ENCODE measurements around the gene HES5. TPM values are rescaled to one million over a fixed set of nuclear protein-coding genes. Genes with fewer than 3 reads are reported as not detected.

HES5 gene
- total and polyA plus RNA-seq, 2 of the 13 experiments (the other 11 are each of a cell fraction or from before 2014, with no cell fraction given): not detected

GRCh38 chr1:2493691-2494322 lies 36.3 kb downstream of the HES5 start:
- POLR2A ChIA-PET: no interaction called here
- no peak for DNase-seq (ENCODE audit: low spot score)
- in situ Hi-C loops (cut with HindIII; ENCODE audit: extremely low pct_ligation_motif_present, low pct_unique_long_range_greater_than_20kb): no loop called here
- peaks cover 3% of the 10 kb centered on the region; the same call in 1 of the 2 replicates for H3K9me3 ChIP-seq (ENCODE audit: low read length)
- ATAC-seq: no peak
- no peak overlapping the region for H3K9ac ChIP-seq (ENCODE audit: insufficient read depth, low read depth, low read length)
- FAIRE-seq: no peak
- H4K20me1 ChIP-seq (ENCODE audit: insufficient read depth, low read length): no peaks in the 10 kb centered on the region
- CTCF ChIA-PET (ENCODE audit: low intra/inter-chr PET ratio, low total read pairs): no interaction called here
- intact Hi-C loops (cut with micrococcal nuclease; ENCODE audit: unreplicated experiment): no loop called here
- BruUV-seq (replicated peaks): no TSS peak
- H3K27me3 ChIP-seq (ENCODE audit: control insufficient read depth in 1 of 2, insufficient read depth in 2 of 2, low read length in 2 of 2): peaks cover 43 to 83% of the 10 kb centered on the region in 2 experiments
- WGBS (ENCODE audit: low lambda C conversion rate): 38% methylated on average over 8 of the region's 24 CpGs
- H3K36me3 ChIP-seq (replicated peaks in 1 of 2; ENCODE audit: control insufficient read depth in 1 of 2, insufficient read depth in 2 of 2, low read length in 2 of 2): no peaks in the 10 kb centered on the region
- no peak overlapping the region for H3K4me2 ChIP-seq (ENCODE audit: low read depth, low read length)
- no peak overlapping the region for H2AFZ ChIP-seq (ENCODE audit: low read length)
- peaks cover 32% of the 10 kb centered on the region for H3K4me1 ChIP-seq (ENCODE audit: insufficient read depth, low read length)
- H3K27ac ChIP-seq (ENCODE audit: extremely low read length, insufficient read depth, low read length): no peak overlapping the region
- no peaks in the 10 kb centered on the region for H3K79me2 ChIP-seq (ENCODE audit: insufficient read depth, low read length)
- H3K4me3 ChIP-seq (replicated peaks in 1 of 3; ENCODE audit: insufficient read depth in 1 of 3, low read depth in 2 of 3, low read length in 3 of 3): no peak overlapping the region
- TF ChIP-seq DBP (CRISPR knock-in tag; IDR thresholded peaks at IDR 0.05; ENCODE audit: not compliant biosample characterization): no peak
- no peak for TF ChIP-seq MIXL1 (CRISPR knock-in tag; IDR thresholded peaks at IDR 0.05)
- TF ChIP-seq ZNF841 (CRISPR knock-in tag; IDR thresholded peaks at IDR 0.05; ENCODE audit: borderline replicate concordance): no peak
- no peak for TF ChIP-seq ZNF879 (CRISPR knock-in tag; IDR thresholded peaks at IDR 0.05)
- TF ChIP-seq MYC (CRISPR knock-in tag; IDR thresholded peaks at IDR 0.05; ENCODE audit: borderline replicate concordance): no peak
- TF ChIP-seq ZUFSP (CRISPR knock-in tag; IDR thresholded peaks at IDR 0.05; ENCODE audit: borderline replicate concordance): no peak
- no peak for TF ChIP-seq MEF2D (CRISPR knock-in tag; IDR thresholded peaks at IDR 0.05)
- no peak for TF ChIP-seq RERE (CRISPR knock-in tag; IDR thresholded peaks at IDR 0.05; ENCODE audit: low read depth)
- TF ChIP-seq NKX3-1 (CRISPR knock-in tag; IDR thresholded peaks at IDR 0.05): no peak
- TF ChIP-seq RNF219 (CRISPR knock-in tag; IDR thresholded peaks at IDR 0.05): no peak
- no peak for TF ChIP-seq LBX2 (CRISPR knock-in tag; IDR thresholded peaks at IDR 0.05; ENCODE audit: borderline replicate concordance)
- TF ChIP-seq PITX1 (CRISPR knock-in tag; IDR thresholded peaks at IDR 0.05): no peak

Measured in HepG2 (cell line).